ENCODE results near the gene PRMT2.

DNA sequence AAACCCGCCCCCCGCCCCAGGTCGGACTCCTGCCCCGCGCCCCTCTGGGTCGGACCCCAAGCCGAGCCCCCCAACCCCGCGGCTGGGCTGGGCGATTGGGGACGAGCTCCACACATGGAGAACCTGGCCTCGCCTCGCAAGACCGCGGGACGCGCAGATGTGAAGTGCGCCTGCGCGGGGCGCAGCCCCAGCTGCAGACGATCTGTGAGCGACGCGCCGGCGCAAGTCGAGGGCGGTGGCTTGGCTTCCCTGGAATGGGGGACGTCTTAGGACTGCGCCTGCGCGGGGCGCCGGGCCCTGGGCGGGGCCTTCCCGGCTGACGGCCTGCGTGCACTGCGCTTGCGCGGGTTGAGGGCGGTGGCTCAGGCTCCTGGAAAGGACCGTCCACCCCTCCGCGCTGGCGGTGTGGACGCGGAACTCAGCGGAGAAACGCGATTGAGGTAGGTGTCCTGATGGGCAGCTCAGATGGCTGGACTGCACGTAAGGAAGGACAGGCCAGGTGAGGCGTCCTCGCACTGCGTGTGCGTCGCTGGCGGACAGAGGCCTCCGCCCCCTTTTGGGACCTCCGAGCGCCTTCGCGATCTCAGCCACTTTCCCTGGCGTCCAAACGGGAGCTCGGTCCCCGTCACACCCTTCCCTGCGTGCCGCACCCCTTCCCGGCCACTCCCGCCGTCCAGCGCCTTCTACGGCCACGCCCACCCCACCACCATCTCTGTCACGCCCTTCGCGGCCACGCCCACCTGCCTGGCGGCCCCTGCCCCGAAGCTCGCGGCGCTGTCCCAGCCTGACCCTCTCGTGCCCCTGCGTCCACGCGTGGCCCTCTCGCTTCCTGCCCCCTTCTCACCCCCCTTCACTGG lies at the start of gene PRMT2:
- TF ChIP-seq CTCF (conservative IDR thresholded peaks at IDR 0.05): no peak
- TF ChIP-seq EZH2 (IDR thresholded peaks at IDR 0.05; ENCODE audit: low read depth): no peak
